Lower lobe of right lung (tissue), 2 donors: ENCODE measurements around the gene TMEM165. TPM values are rescaled to one million over a fixed set of nuclear protein-coding genes. Genes with fewer than 3 reads are reported as not detected.

Experiments used
- ATAC-seq, 2 donors: fragments of 200-7000 bp; cut with Tn5 transposase; one replicate each; pipeline ENCODE4 v1.9.1; 2020 to 2022; ENCODE audit warnings: mild to moderate bottlenecking in 2 of 2, moderate library complexity in 2 of 2
- DNase-seq: peaks from one replicate; pipeline ENCODE4 v3.0.0-alpha.2; 2020
- H3K27ac ChIP-seq: fragments of 200-600 bp; one replicate; pipeline ENCODE4 v1.8.0; 2022
- H3K27me3 ChIP-seq: fragments of 200-600 bp; one replicate; pipeline ENCODE4 v1.8.0; 2022; ENCODE audit warnings: low read depth
- H3K36me3 ChIP-seq: fragments of 200-600 bp; one replicate; pipeline ENCODE4 v1.8.0; 2022; ENCODE audit warnings: mild to moderate bottlenecking
- H3K4me1 ChIP-seq: fragments of 200-600 bp; one replicate; pipeline ENCODE4 v1.8.0; 2022
- H3K4me3 ChIP-seq: fragments of 200-600 bp; one replicate; pipeline ENCODE4 v1.8.0; 2022; ENCODE audit warnings: mild to moderate bottlenecking
- H3K9me3 ChIP-seq: fragments of 200-600 bp; one replicate; pipeline ENCODE4 v1.8.0; 2022
- CTCF ChIP-seq: fragments of 200-600 bp; IDR thresholded peaks from one replicate; pipeline ENCODE4 v1.8.0; 2022; ENCODE audit warnings: antibody characterized with exemption, mild to moderate bottlenecking
- intact Hi-C: fragments of 100-400 bp; cut with DNase I; formaldehyde crosslinking; loops from one replicate; pipeline ENCODE4 v1.11.0; 2022
- total RNA-seq: library from RNA; stranded (reverse); fragmentation: NEBNext Ultra II Directional; extraction: Animal tissue kit (Norgen Biotek cat#: 25700); gene quantifications from one replicate; pipeline ENCODE4 v1.2.1, GENCODE V29; 2021
- donor health status: DM: no; HTN: yes; CAD: no; lungs with severe emphysema.

Gene TMEM165
- total RNA-seq, 1 donor from 2014 or later: 140 TPM

DNA sequence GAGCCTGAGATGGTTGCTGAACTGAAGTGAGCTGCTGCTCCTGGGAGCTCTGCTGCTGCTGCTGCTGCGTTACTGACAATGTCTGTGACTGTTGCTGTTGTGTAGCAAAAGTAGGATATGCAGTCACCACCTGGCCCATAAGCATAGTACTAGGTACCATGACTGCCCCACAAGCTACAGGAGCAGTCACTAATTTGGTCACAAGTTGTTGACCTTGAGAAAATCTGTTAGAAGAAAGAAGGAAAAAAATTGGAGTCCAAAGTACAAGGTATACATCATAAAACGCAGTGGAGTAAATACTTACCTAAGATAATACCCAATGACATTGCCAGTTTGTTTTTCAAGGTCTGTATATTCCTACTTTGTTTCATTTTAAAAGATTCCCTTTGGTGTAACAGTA, 42.6 kb downstream of the TMEM165 start:
- Histone ChIP-seq H3K4me3 (no peak overlapping the region), H3K4me1 (no peaks in the 10 kb centered on the region), H3K27me3 (no peaks in the 10 kb centered on the region), H3K36me3 (peaks cover 80% of the 10 kb centered on the region), H3K27ac (no peak overlapping the region), H3K9me3 (no peaks in the 10 kb centered on the region)
- DNase-seq (no peak), ATAC-seq (no peak)
- intact Hi-C loops: no loop called here
- TF ChIP-seq CTCF: no peak

DNA sequence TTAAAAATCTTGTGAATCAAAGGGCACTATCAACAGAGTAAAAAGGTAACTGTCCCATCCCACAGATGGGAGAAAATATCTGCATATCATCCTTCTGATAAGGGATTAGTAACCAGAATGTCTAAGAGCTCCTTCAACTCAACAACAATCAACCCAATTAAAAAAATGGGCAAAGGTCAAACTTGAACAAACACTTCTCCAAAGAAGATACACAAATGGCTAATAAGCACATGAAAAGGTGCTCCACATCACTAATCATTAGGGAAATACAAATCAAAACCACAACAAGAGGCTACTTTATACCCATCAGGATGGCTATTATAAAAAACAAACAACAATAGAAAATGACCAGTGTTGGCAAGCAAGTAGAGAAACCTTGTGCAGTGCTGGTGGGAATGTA, 43.3 kb downstream of the TMEM165 start:
- no peaks in the 10 kb centered on the region for H3K4me1 ChIP-seq
- no peak for TF ChIP-seq CTCF
- ATAC-seq: no peak
- H3K27me3 ChIP-seq: no peaks in the 10 kb centered on the region
- no peak overlapping the region for H3K4me3 ChIP-seq
- peaks cover 80% of the 10 kb centered on the region for H3K36me3 ChIP-seq
- intact Hi-C loops: no loop called here
- H3K9me3 ChIP-seq: no peaks in the 10 kb centered on the region
- DNase-seq: no peak
- H3K27ac ChIP-seq: no peak overlapping the region

DNA sequence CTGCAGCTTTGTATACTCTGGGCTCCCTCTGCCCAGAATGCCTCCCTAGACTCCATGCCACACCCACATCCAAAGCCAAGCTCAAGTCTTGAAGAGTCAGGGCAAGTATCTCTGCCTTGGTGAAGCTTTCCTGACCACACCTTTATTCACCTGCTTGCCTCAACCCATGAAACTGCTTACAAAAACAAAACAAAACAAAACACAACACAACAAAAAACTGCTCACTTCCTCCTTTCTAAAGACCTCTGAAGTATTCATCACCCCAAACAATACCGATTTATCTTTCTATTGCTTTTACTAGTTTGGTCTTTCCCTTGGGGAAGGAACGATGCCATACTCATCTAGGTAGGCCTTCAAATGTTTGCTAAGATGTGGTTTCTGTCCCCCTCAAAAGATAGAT, 45.0 kb downstream of the TMEM165 start:
- intact Hi-C loops: no loop called here
- TF ChIP-seq CTCF: no peak

DNA sequence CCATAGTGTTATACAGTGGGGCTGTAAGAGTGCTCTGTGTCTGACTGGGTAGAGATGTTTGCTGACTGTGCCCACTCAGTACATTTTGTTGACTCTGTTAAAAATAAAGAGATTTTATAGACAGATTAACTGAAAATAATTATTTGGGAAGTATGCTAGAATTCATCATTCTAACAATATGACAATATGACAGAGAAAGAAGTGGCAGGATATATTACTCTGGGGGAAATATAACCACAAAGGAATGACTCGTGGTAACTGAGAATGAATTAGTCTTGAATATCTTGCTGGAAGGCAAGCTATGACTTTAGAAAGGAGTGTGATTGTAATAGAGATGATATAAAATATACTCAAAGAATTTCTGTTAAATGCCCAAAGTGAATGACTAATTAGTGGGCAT, 46.8 kb downstream of the TMEM165 start:
- Histone ChIP-seq H3K27ac (no peak overlapping the region), H3K36me3 (peaks cover 68% of the 10 kb centered on the region), H3K9me3 (no peaks in the 10 kb centered on the region), H3K27me3 (no peaks in the 10 kb centered on the region), H3K4me1 (no peaks in the 10 kb centered on the region), H3K4me3 (no peak overlapping the region)
- ATAC-seq (no peak), DNase-seq (no peak)
- intact Hi-C loops: no loop called here
- no peak for TF ChIP-seq CTCF

More for the DNA sequence above, 45.0 kb downstream of the TMEM165 start:
- no peaks in the 10 kb centered on the region for H3K9me3 ChIP-seq
- no peak for DNase-seq
- H3K4me3 ChIP-seq: no peak overlapping the region
- H3K27ac ChIP-seq: no peak overlapping the region
- no peaks in the 10 kb centered on the region for H3K4me1 ChIP-seq
- no peaks in the 10 kb centered on the region for H3K27me3 ChIP-seq
- ATAC-seq: no peak
- peaks cover 72% of the 10 kb centered on the region for H3K36me3 ChIP-seq

DNA sequence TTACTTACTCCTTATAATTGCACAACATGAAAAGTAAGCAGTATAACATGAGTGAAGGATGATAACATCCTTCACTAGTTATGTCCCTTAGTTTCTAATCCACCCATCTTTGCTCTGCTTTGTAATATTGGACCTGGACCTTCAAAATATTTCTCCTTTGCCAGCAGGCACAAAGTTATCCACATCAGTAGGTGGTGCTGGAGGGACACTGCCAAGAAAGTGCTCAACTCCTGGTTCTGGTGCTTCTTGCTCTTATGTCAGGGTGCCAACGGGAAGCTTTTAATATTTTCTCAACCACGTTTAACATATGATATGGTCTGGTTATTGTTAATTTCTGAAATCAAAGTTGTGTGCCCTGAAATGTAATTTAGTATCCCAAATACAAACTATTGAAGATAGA, 49.1 kb downstream of the TMEM165 start:
- H3K27me3 ChIP-seq: no peaks in the 10 kb centered on the region
- DNase-seq (no peak), ATAC-seq (peak in 1 of 2 donors; percentile 53)
- H3K4me1 ChIP-seq: peaks cover 4% of the 10 kb centered on the region
- H3K4me3 ChIP-seq: no peak overlapping the region
- peaks cover 81% of the 10 kb centered on the region for H3K36me3 ChIP-seq
- intact Hi-C loops: no loop called here
- TF ChIP-seq CTCF: no peak
- no peak overlapping the region for H3K27ac ChIP-seq
- H3K9me3 ChIP-seq: no peaks in the 10 kb centered on the region
